HAP-1 (cell line): ENCODE data around the gene ZNF200.

Experiments
- DNase-seq, 2 experiments: peaks; one replicate each; pipeline ENCODE4 v3.0.0-alpha.2; 2016 to 2020; ENCODE audit warnings: low spot score in 2 of 2
- H3K27me3 ChIP-seq: fragments of 250-450 bp; sonication (Bioruptor Pico); 2 replicates; pipeline ENCODE4 v1.5.1; 2020; ENCODE audit warnings: low read depth, mild to moderate bottlenecking, moderate library complexity
- H3K36me3 ChIP-seq: fragments of 250-450 bp; sonication (Bioruptor Pico); replicated peaks from 2 replicates; pipeline ENCODE4 v1.5.1; 2020; ENCODE audit warnings: mild to moderate bottlenecking
- H3K4me1 ChIP-seq: fragments of 250-450 bp; sonication (Bioruptor Pico); 2 replicates; pipeline ENCODE4 v1.5.1; 2020; ENCODE audit warnings: mild to moderate bottlenecking
- H3K4me3 ChIP-seq: fragments of 250-450 bp; sonication (Bioruptor Pico); 2 replicates; pipeline ENCODE4 v1.5.1; 2020; ENCODE audit warnings: mild to moderate bottlenecking, moderate library complexity
- H3K9me3 ChIP-seq: fragments of 250-450 bp; sonication (Bioruptor Pico); 2 replicates; pipeline ENCODE4 v1.5.1; 2020; ENCODE audit warnings: mild to moderate bottlenecking, moderate library complexity
- in situ Hi-C: fragments of 300-500 bp; cut with MboI; formaldehyde crosslinking; loops from 3 replicates; pipeline ENCODE4 v1.14.3; 2020; ENCODE audit warnings: low sequenced_read_pairs, inconsistent platforms, mixed read lengths

The ZNF200 gene

GRCh38 chr16:3266873-3267537 is 32.0 kb upstream of the ZNF200 start:
- Histone ChIP-seq H3K36me3 (no peaks in the 10 kb centered on the region), H3K4me3 (no peak overlapping the region), H3K27me3 (no peaks in the 10 kb centered on the region), H3K4me1 (peaks cover 5% of the 10 kb centered on the region; the same call in 1 of the 2 replicates), H3K9me3 (peaks cover 7% of the 10 kb centered on the region)
- in situ Hi-C loops: no loop called here
- peak; percentile 18 to 41 for DNase-seq

GRCh38 chr16:3264137-3265036 is 29.4 kb upstream of the ZNF200 start:
- Histone ChIP-seq H3K9me3 (peaks cover 7% of the 10 kb centered on the region), H3K4me3 (peak overlapping the region; percentile 65), H3K27me3 (no peaks in the 10 kb centered on the region), H3K4me1 (peaks cover 5% of the 10 kb centered on the region; the same call in 1 of the 2 replicates), H3K36me3 (no peaks in the 10 kb centered on the region)
- DNase-seq: peak; percentile 97 to 99
- in situ Hi-C loops: no loop called here

- no peaks in the 10 kb centered on the region for H3K36me3 ChIP-seq
- no peak overlapping the region for H3K4me3 ChIP-seq
- no peaks in the 10 kb centered on the region for H3K27me3 ChIP-seq
- in situ Hi-C loops: no loop called here
- H3K4me1 ChIP-seq: peaks cover 5% of the 10 kb centered on the region; the same call in 1 of the 2 replicates
- H3K9me3 ChIP-seq: peaks cover 7% of the 10 kb centered on the region
- DNase-seq: no peak
Measured at GRCh38 chr16:3262517-3262916, 27.6 kb upstream of the ZNF200 start.

GRCh38 chr16:3259836-3260235 is 24.9 kb upstream of the ZNF200 start:
- in situ Hi-C loops: no loop called here
- peaks cover 3% of the 10 kb centered on the region; the same call in 1 of the 2 replicates for H3K9me3 ChIP-seq
- peaks cover 4% of the 10 kb centered on the region; the same call in 1 of the 2 replicates for H3K27me3 ChIP-seq
- H3K4me1 ChIP-seq: peaks cover 3% of the 10 kb centered on the region; the same call in 1 of the 2 replicates
- no peaks in the 10 kb centered on the region for H3K36me3 ChIP-seq
- no peak overlapping the region for H3K4me3 ChIP-seq
- DNase-seq: no peak

GRCh38 chr16:3256866-3257465 is 22.0 kb upstream of the ZNF200 start:
- DNase-seq: no peak
- in situ Hi-C loops: no loop called here
- no peak overlapping the region for H3K4me3 ChIP-seq

GRCh38 chr16:3256146-3256865 is 21.3 kb upstream of the ZNF200 start, which contains the start of gene MEFV:
Gene MEFV, minus strand, starts transcription at chr16:3256633. Its CDS starts 46 bp downstream, at chr16:3256587.
- Histone ChIP-seq H3K9me3 (0 out of 2 replicates have a peak, but pooled peaks cover 2% of the 10 kb centered on the region), H3K4me3 (no peak within 1 kb of the TSS), H3K36me3 (no peaks in the 10 kb centered on the region), H3K27me3 (peaks cover 4% of the 10 kb centered on the region; the same call in 1 of the 2 replicates), H3K4me1 (no peaks in the 10 kb centered on the region)
- no peak for DNase-seq
- in situ Hi-C loops: no loop called here

More at GRCh38 chr16:3256866-3257465, 22.0 kb upstream of the ZNF200 start:
- H3K4me1 ChIP-seq: no peaks in the 10 kb centered on the region
- peaks cover 4% of the 10 kb centered on the region; the same call in 1 of the 2 replicates for H3K27me3 ChIP-seq
- H3K36me3 ChIP-seq: no peaks in the 10 kb centered on the region
- H3K9me3 ChIP-seq: 0 out of 2 replicates have a peak, but pooled peaks cover 2% of the 10 kb centered on the region

GRCh38 chr16:3254309-3254708 is 19.4 kb upstream of the ZNF200 start:
- H3K36me3 ChIP-seq: no peaks in the 10 kb centered on the region
- H3K4me1 ChIP-seq: no peaks in the 10 kb centered on the region
- peaks cover 4% of the 10 kb centered on the region; the same call in 1 of the 2 replicates for H3K27me3 ChIP-seq
- 0 out of 2 replicates have a peak, but pooled peaks cover 2% of the 10 kb centered on the region for H3K9me3 ChIP-seq
- no peak for DNase-seq
- in situ Hi-C loops: no loop called here
- no peak overlapping the region for H3K4me3 ChIP-seq

- Histone ChIP-seq H3K36me3 (no peaks in the 10 kb centered on the region), H3K4me3 (no peak overlapping the region), H3K27me3 (peaks cover 4% of the 10 kb centered on the region; the same call in 1 of the 2 replicates), H3K9me3 (0 out of 2 replicates have a peak, but pooled peaks cover 2% of the 10 kb centered on the region), H3K4me1 (no peaks in the 10 kb centered on the region)
- in situ Hi-C loops: no loop called here
- DNase-seq: no peak
Measured at GRCh38 chr16:3252967-3253366, 18.0 kb upstream of the ZNF200 start.

- H3K36me3 ChIP-seq: no peaks in the 10 kb centered on the region
- no peaks in the 10 kb centered on the region for H3K27me3 ChIP-seq
- in situ Hi-C loops: no loop called here
- DNase-seq: no peak
- H3K9me3 ChIP-seq: no peaks in the 10 kb centered on the region
- H3K4me1 ChIP-seq: no peaks in the 10 kb centered on the region
- no peak overlapping the region for H3K4me3 ChIP-seq
Measured at GRCh38 chr16:3249451-3249850, 14.5 kb upstream of the ZNF200 start.

- no peaks in the 10 kb centered on the region for H3K36me3 ChIP-seq
- no peaks in the 10 kb centered on the region for H3K27me3 ChIP-seq
- in situ Hi-C loops: no loop called here
- no peak overlapping the region for H3K4me3 ChIP-seq
- no peaks in the 10 kb centered on the region for H3K4me1 ChIP-seq
- no peak for DNase-seq
- peaks cover 2% of the 10 kb centered on the region; the same call in 1 of the 2 replicates for H3K9me3 ChIP-seq
Measured at GRCh38 chr16:3249020-3249419, 14.1 kb upstream of the ZNF200 start.

- Histone ChIP-seq H3K9me3 (peaks cover 2% of the 10 kb centered on the region; the same call in 1 of the 2 replicates), H3K4me1 (no peaks in the 10 kb centered on the region), H3K27me3 (no peaks in the 10 kb centered on the region), H3K4me3 (no peak overlapping the region), H3K36me3 (no peaks in the 10 kb centered on the region)
- in situ Hi-C loops: no loop called here
- DNase-seq: no peak
Measured at GRCh38 chr16:3248596-3248995, 13.6 kb upstream of the ZNF200 start.

GRCh38 chr16:3246876-3247275 is 11.9 kb upstream of the ZNF200 start:
- DNase-seq: no peak
- Histone ChIP-seq H3K4me1 (no peaks in the 10 kb centered on the region), H3K36me3 (no peaks in the 10 kb centered on the region), H3K9me3 (peaks cover 2% of the 10 kb centered on the region; the same call in 1 of the 2 replicates), H3K4me3 (no peak overlapping the region), H3K27me3 (no peaks in the 10 kb centered on the region)
- in situ Hi-C loops: no loop called here

- Histone ChIP-seq H3K36me3 (no peaks in the 10 kb centered on the region), H3K4me1 (no peaks in the 10 kb centered on the region), H3K27me3 (no peaks in the 10 kb centered on the region), H3K9me3 (peaks cover 2% of the 10 kb centered on the region; the same call in 1 of the 2 replicates), H3K4me3 (no peak overlapping the region)
- in situ Hi-C loops: no loop called here
- DNase-seq: no peak
Measured at GRCh38 chr16:3246002-3246401, 11.0 kb upstream of the ZNF200 start.
